Measurements from ENCODE around the gene LEFTY2. TPM values are rescaled to one million over a fixed set of nuclear protein-coding genes. Genes with fewer than 3 reads are reported as not detected.
A peak's percentile ranks its signal among the peaks of the same experiment; 100 is the strongest.

The LEFTY2 gene
- total RNA-seq, 1 donor from 2014 or later, result 2.6 TPM

DNA sequence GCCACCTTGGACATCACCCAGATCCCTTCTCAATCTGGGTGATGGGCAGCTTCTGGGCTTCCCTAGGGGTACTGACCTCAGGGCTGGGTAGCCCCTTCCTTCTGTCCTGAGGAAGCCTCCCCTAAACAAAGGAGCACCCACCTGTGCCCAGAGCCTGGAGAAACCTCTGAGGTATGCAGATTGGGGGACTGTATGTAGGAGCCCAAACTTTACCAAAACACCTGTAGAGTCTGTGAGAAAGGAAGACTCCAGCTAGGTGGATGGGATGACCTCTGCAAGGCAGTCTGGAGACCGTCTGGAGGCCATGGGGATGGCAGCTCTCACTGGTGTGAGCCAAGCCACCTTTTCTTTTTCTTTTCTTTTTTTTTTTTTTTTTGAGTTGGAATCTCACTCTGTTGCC, 13.7 kb upstream of the LEFTY2 start:
- intact Hi-C loops (cut with DNase I), result no loop called here
- H3K4me1 ChIP-seq, result no peaks in the 10 kb centered on the region
- DNase-seq (ENCODE audit: low spot score in 2 of 2), result no peak
- no peaks in the 10 kb centered on the region for H3K9me3 ChIP-seq
- no peak overlapping the region for H3K27ac ChIP-seq
- H3K27me3 ChIP-seq, result no peaks in the 10 kb centered on the region
- H3K4me3 ChIP-seq, result no peak overlapping the region
- TF ChIP-seq, protein P1, sequence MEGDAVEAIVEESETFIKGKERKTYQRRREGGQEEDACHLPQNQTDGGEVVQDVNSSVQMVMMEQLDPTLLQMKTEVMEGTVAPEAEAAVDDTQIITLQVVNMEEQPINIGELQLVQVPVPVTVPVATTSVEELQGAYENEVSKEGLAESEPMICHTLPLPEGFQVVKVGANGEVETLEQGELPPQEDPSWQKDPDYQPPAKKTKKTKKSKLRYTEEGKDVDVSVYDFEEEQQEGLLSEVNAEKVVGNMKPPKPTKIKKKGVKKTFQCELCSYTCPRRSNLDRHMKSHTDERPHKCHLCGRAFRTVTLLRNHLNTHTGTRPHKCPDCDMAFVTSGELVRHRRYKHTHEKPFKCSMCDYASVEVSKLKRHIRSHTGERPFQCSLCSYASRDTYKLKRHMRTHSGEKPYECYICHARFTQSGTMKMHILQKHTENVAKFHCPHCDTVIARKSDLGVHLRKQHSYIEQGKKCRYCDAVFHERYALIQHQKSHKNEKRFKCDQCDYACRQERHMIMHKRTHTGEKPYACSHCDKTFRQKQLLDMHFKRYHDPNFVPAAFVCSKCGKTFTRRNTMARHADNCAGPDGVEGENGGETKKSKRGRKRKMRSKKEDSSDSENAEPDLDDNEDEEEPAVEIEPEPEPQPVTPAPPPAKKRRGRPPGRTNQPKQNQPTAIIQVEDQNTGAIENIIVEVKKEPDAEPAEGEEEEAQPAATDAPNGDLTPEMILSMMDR (IDR thresholded peaks at IDR 0.05), result no peak
- no peaks in the 10 kb centered on the region for H3K36me3 ChIP-seq

DNA sequence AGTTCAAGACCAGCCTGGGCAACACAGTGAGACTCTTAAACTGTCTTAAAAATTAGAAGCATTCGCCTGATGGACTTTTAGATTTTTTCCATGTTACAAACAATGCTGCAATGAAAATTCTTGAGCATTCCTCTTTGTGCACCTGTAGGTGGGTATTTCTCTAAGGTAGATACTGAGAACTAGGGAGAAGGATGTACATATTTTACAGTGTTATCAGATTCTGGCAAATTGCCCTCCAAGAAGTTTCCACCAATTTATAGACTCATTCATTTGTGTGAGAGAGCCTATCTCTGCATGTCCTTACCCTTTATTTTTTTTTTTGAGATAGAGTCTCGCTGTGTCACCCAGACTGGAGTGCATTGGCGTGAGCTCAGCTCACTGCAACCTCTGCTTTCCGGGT, 12.3 kb upstream of the LEFTY2 start:
- H3K27ac ChIP-seq, result no peak overlapping the region
- H3K27me3 ChIP-seq, result no peaks in the 10 kb centered on the region
- no peaks in the 10 kb centered on the region for H3K36me3 ChIP-seq
- no peaks in the 10 kb centered on the region for H3K4me1 ChIP-seq
- intact Hi-C loops (cut with DNase I), result no loop called here
- no peak for DNase-seq (ENCODE audit: low spot score in 2 of 2)
- no peak overlapping the region for H3K4me3 ChIP-seq
- TF ChIP-seq, protein P1 (IDR thresholded peaks at IDR 0.05), result no peak
- H3K9me3 ChIP-seq, result no peaks in the 10 kb centered on the region

GRCh38 chr1:225950905-225951497, 10.0 kb upstream of the LEFTY2 start:
- no peaks in the 10 kb centered on the region for H3K36me3 ChIP-seq
- peak overlapping the region in 1 of 2 donors; percentile 43 for H3K4me3 ChIP-seq
- H3K27me3 ChIP-seq, result no peaks in the 10 kb centered on the region
- H3K27ac ChIP-seq, result no peak overlapping the region
- DNase-seq (ENCODE audit: low spot score in 2 of 2), result no peak
- no peaks in the 10 kb centered on the region for H3K4me1 ChIP-seq
- intact Hi-C loops (cut with DNase I), result no loop called here
- TF ChIP-seq, protein P1 (IDR thresholded peaks at IDR 0.05), result no peak
- H3K9me3 ChIP-seq, result no peaks in the 10 kb centered on the region

GRCh38 chr1:225949041-225949440, 8.0 kb upstream of the LEFTY2 start:
- TF ChIP-seq, protein P1 (IDR thresholded peaks at IDR 0.05), result no peak
- H3K4me3 ChIP-seq, result no peak overlapping the region
- H3K36me3 ChIP-seq, result no peaks in the 10 kb centered on the region
- H3K4me1 ChIP-seq, result no peaks in the 10 kb centered on the region
- H3K27ac ChIP-seq, result no peak overlapping the region
- intact Hi-C loops (cut with DNase I), result no loop called here
- DNase-seq (ENCODE audit: low spot score in 2 of 2), result no peak
- no peaks in the 10 kb centered on the region for H3K27me3 ChIP-seq
- H3K9me3 ChIP-seq, result no peaks in the 10 kb centered on the region

DNA sequence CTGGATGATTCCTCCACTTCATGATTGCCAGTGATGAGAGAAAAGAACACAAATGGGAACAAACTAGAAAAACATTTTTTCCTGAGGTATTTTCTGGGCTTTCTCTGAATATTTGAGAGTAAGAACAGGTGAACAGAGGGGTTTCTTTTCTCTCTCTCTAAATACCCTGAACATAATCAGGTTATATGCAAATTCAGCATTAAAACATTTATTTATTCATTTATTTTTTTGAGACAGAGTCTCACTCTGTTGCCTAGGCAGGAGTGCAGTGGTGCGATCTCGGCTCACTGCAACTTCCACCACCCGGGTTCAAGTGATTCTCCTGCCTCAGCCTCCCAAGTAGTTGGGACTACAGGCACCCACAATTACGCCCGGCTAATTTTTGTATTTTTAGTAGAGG, 5.8 kb upstream of the LEFTY2 start:
- H3K27ac ChIP-seq, result no peak overlapping the region
- no peaks in the 10 kb centered on the region for H3K9me3 ChIP-seq
- TF ChIP-seq, protein P1 (IDR thresholded peaks at IDR 0.05), result no peak
- no peak overlapping the region for H3K4me3 ChIP-seq
- intact Hi-C loops (cut with DNase I), result no loop called here
- DNase-seq (ENCODE audit: low spot score in 2 of 2), result no peak
- peaks cover 0 to under 1% of the 10 kb centered on the region in 2 donors for H3K4me1 ChIP-seq
- no peaks in the 10 kb centered on the region for H3K36me3 ChIP-seq
- H3K27me3 ChIP-seq, result no peaks in the 10 kb centered on the region

Measured in ascending aorta (tissue), 2 donors.